HepG2 (cell line): ENCODE results near the gene RTL3. TPM values are rescaled to one million over a fixed set of nuclear protein-coding genes. Genes with fewer than 3 reads are reported as not detected.

Experiments
- AGO1 ChIP-seq: fragments of 200-400 bp; formaldehyde crosslinking; IDR thresholded peaks from 2 replicates; pipeline ENCODE4 v1.6.1; 2017; ENCODE audit warnings: mild to moderate bottlenecking, low read depth, low read length, moderate library complexity; ENCODE audit not compliant: poor library complexity, severe bottlenecking
- DMAP1 ChIP-seq: IDR thresholded peaks from 2 replicates; pipeline ENCODE4 v1.6.1; 2016
- HMGXB3 ChIP-seq: sonication (generic); formaldehyde crosslinking; IDR thresholded peaks from 2 replicates; pipeline ENCODE4 v1.4.0; 2020; ENCODE audit warnings: missing genetic modification reagents, borderline replicate concordance
- KAT7 ChIP-seq: IDR thresholded peaks from 2 replicates; pipeline ENCODE4 v1.6.1; 2018; ENCODE audit warnings: borderline replicate concordance, missing compliant biosample characterization
- MXD1 ChIP-seq: sonication (generic); formaldehyde crosslinking; IDR thresholded peaks from 2 replicates; pipeline ENCODE4 v1.4.0; 2020; ENCODE audit warnings: mild to moderate bottlenecking, missing genetic modification reagents
- SMAD1 ChIP-seq: sonication (generic); formaldehyde crosslinking; IDR thresholded peaks from 2 replicates; pipeline ENCODE4 v1.4.0; 2020; ENCODE audit warnings: missing genetic modification reagents, low read depth, mild to moderate bottlenecking, borderline replicate concordance
- STAT6 ChIP-seq: sonication (generic); formaldehyde crosslinking; IDR thresholded peaks from 2 replicates; pipeline ENCODE4 v1.4.0; 2020; ENCODE audit warnings: missing genetic modification reagents, mild to moderate bottlenecking, borderline replicate concordance
- TERF1 ChIP-seq: sonication (generic); formaldehyde crosslinking; IDR thresholded peaks from 2 replicates; pipeline ENCODE4 v1.8.0; 2022; ENCODE audit warnings: mild to moderate bottlenecking, missing genetic modification reagents, moderate library complexity
- ZNF282 ChIP-seq: fragments of 450-650 bp; IDR thresholded peaks from 2 replicates; pipeline ENCODE4 v1.6.1; 2018; ENCODE audit not compliant: partially characterized antibody
- ZNF7 ChIP-seq: IDR thresholded peaks from 2 replicates; pipeline ENCODE4 v1.6.1; 2016; ENCODE audit warnings: missing biosample characterization, missing genetic modification reagents
- polyA plus RNA-seq, 8 experiments: library from polyadenylated mRNA; depleted of rRNA in 3 of 8; stranded (reverse) in 7 of 8; unstranded in 1 of 8; fragments of >200 nt; fragmentation: Illumina TruSeq in 4 of 8; extraction: Trizol in 4 of 8; gene quantifications; 2 replicates each; pipeline versions ENCODE4 v1.2.1 to v1.2.3, GENCODE V29; 2011 to 2016; ENCODE audit warnings: low read depth in 4 of 8, missing spikeins in 1 of 8, mixed read lengths in 1 of 8; ENCODE audit not compliant: insufficient read depth in 1 of 8
- total RNA-seq, 5 experiments: library from RNA; depleted of rRNA; stranded (reverse); fragments of >200 nt; fragmentation: Illumina TruSeq; extraction: Trizol; gene quantifications; 2 replicates each; pipeline ENCODE4 v1.2.3, GENCODE V29; 2016; ENCODE audit warnings: low read depth in 1 of 5

RTL3 gene
- total and polyA plus RNA-seq, 2 of the 13 experiments (the other 11 are each of a cell fraction or from before 2014, with no cell fraction given): not detected

GRCh38 chrX:78655642-78656041 is 3.5 kb downstream of the RTL3 start (continued):
- no peak for TF ChIP-seq STAT6 (CRISPR knock-in tag)
- no peak for TF ChIP-seq ZNF7 (CRISPR knock-in tag)
- no peak for TF ChIP-seq DMAP1 (CRISPR knock-in tag)
- no peak for TF ChIP-seq SMAD1 (CRISPR knock-in tag)
- TF ChIP-seq AGO1: no peak
- TF ChIP-seq ZNF282: no peak
- no peak for TF ChIP-seq KAT7
- no peak for TF ChIP-seq MXD1 (CRISPR knock-in tag)
- no peak for TF ChIP-seq HMGXB3 (CRISPR knock-in tag)
- TF ChIP-seq TERF1 (CRISPR knock-in tag): no peak
